DMS 273 treated with DMSO at 0.1 percent for 48 hours (cell line): Measurements from ENCODE around the gene LINC00237.

ENCODE experiments used
- DNase-seq: peaks from one replicate; lab custom pipeline; 2025; lab: John Stamatoyannopoulos, UW

The LINC00237 gene

DNA sequence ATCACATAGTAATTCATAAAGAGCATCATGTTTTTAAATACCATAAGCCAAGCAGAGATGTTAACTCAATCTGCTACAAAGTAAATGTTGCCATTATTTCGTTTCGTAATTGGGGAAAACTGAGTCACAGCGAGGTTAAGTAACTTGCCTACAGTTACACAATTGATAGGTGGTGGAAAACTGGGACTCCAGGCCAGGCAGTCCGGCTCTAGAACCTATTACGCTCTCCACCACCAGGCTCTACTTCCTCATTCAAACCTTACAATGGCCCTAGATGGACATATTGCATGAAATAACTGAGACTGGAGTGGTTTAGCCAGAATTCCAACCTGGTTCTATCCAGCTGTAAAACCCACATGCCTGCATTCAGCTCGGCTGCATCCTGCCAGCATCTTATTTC lies 58.2 kb downstream of the LINC00237 start:
- no peak for DNase-seq

DNA sequence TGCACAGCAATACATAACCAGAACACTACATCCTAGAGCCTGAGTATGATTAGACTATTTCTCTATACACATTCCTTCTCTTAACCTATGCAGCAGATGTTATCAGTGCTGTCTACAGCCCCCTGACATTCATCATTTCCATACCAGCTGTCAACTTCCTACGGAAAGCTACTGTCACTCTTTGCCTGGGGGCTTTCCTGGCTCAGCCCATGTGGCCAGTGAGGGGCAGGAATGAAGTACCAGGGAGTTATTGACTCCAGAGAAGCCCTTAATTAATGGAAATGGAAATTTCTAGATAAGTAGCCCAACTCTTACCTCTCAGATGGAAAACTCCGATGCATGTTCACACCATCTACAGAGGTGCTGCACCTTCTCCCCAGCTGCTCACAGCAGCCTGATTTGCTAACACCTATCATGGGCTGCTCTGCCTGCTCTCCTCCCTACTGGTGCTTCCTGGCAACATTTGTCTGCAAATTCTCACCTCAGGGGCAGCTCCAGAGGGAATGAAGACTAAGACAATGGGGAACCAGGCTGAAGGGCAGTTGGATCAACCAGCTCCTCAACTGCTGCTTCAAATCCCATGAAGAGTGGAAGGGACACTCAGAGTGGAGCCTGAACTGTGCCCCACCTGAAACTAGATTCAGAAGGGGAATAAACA lies 59.6 kb downstream of the LINC00237 start:
- peak; percentile 26 for DNase-seq
